GM20431 (cell line): Measurements from ENCODE around the gene SAFB2.

Experiments
- in situ Hi-C: fragments of 300-500 bp; cut with MseI, MboI; formaldehyde crosslinking; loops from one replicate; pipeline ENCODE4 v1.15.0; 2020; ENCODE audit warnings: low sequenced_read_pairs; ENCODE audit not compliant: unreplicated experiment

Gene SAFB2

DNA sequence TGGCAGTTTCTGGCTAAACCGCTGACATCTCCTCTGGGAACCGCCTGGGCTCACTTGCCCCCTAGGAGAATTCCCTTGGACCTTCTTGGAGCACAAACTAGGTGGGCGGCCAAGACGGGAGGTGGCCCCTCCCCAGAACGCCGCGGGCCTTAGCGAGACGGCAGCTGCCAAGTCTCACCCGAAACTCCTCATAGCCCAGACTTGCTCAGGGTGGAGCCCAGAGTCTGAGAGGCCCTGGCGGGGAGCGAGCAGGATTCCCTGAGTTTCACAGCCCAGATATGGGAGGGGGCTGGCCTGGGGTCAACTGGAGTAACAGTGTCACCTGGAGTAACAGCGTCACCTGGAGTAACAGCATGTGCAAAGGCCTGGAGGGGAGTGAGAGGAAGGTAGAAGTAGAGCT lies 64.9 kb downstream of the SAFB2 start:
- in situ Hi-C loops, result no loop called here

DNA sequence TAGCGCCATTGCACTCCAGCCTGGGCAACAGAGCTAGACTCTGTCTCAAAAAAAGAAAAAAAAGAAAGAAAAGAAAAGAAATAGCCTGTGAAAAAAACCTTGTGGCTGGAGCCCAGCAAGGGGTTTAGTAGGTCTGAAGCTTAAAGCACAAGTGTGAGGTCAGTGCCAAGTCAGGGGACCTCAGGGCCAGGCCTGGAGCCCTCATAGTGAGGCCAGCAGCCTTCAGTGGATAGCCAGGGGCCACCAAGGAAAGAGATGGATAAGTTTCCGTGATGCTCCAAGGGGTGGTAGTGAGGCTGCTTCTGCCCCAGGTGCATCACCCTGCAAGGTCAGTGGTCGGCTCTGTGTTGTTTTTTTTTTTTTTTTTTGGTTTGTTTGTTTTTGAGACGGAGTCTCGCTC lies 67.7 kb downstream of the SAFB2 start:
- in situ Hi-C loops, result no loop called here

DNA sequence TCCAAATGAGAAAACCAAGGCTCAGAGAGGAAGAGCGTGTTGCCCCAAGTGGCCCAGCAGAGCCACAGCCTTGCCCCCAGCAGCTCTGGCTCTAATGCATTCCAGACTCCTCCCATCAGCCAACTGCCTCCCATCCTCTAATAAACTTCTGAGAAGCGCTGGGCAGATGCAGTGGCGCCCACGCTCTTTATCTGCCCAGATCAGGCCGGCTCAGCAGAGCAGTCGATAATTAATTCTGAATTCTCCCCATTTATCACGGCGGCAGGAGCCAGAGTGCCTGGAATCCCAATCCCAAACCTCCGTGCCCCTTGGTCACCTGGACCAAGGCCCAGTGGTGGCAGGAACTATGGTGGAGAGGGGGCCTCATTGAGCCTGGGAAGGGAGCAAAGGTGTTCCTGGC lies 68.7 kb downstream of the SAFB2 start:
- in situ Hi-C loops, result no loop called here

- in situ Hi-C loops, result no loop called here
Measured at GRCh38 chr19:5547881-5548280, 74.7 kb downstream of the SAFB2 start.

GRCh38 chr19:5545984-5546383 lies 76.6 kb downstream of the SAFB2 start:
- in situ Hi-C loops, result no loop called here

GRCh38 chr19:5545051-5545450 lies 77.5 kb downstream of the SAFB2 start:
- in situ Hi-C loops, result no loop called here

DNA sequence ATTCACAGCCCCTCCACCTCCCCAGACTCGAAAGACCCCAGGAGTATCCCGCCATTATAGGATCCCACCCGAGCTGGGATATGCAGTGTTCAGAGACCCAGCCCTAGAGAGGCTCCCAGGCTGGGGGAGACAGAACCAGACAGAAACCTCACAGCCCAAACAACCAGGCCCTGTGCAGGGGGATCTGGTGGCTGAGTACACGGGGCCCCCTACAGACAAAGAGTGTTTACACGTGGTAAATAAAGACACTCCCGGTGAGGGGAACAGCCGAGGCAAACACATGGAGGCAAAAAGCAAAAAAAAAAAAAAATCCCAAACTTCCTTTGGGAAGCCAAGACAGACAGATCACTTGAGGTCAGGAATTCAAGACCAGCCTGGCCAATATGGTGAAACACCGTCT lies 79.9 kb downstream of the SAFB2 start:
- in situ Hi-C loops, result no loop called here

- in situ Hi-C loops, result no loop called here
Measured at GRCh38 chr19:5541456-5541855, 81.1 kb downstream of the SAFB2 start.

GRCh38 chr19:5540208-5540607 lies 82.4 kb downstream of the SAFB2 start:
- in situ Hi-C loops, result no loop called here

- in situ Hi-C loops, result no loop called here
Measured at GRCh38 chr19:5537870-5538269, 84.7 kb downstream of the SAFB2 start.
